GM18520 (cell line): Measurements from ENCODE around the gene LRCH1.

ENCODE experiments used
- ATAC-seq: cut with Tn5 transposase; IDR thresholded peaks from one replicate; pipeline ENCODE4 v1.9.1; 2021; ENCODE audit not compliant: unreplicated experiment

Gene LRCH1

GRCh38 chr13:46561691-46562090 lies 8.7 kb downstream of the LRCH1 start:
- no peak for ATAC-seq

- ATAC-seq = no peak
These were observed 9.2 kb downstream of the LRCH1 start for GRCh38 chr13:46562152-46562551.

DNA sequence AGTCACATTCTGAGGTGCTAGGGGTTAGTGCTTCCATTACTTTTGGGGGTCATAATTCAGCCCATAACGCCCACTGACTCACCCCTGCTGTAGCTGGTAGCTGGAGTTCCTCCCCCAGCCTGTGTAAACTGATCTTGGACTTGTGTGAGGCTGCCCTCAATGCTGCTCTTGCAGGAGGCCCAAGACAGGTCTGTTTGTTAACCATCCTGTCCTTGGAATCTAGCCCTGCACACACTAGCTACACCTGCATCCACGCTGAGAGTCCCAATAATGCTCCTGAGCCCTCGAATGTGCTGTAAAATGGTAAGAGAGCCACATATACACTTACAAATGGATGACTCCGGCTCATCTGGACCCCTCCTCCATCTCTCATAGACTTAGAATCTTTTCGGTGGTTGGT lies 9.6 kb downstream of the LRCH1 start:
- no peak for ATAC-seq

GRCh38 chr13:46565808-46566750 lies 13.1 kb downstream of the LRCH1 start:
- peak; percentile 31 for ATAC-seq

DNA sequence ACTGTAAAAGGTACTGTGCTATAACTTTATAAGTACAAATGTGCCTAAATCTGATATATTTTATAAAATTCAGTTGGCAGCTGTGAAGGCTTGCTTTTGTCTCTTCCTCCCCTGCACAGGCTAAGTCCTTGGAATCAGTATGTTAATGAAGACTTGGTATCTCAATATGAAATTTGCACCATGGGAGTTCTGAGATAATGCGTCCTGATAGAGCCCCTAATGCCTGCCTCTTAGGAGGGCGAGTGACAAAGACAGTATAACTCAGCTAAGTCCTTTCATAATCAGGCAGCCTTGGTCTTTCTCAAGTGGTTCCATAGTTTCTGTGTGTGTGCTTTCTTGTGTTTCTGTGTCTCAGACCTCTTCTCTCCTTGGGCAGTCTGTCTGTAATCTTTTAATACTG lies 14.7 kb downstream of the LRCH1 start:
- no peak for ATAC-seq

DNA sequence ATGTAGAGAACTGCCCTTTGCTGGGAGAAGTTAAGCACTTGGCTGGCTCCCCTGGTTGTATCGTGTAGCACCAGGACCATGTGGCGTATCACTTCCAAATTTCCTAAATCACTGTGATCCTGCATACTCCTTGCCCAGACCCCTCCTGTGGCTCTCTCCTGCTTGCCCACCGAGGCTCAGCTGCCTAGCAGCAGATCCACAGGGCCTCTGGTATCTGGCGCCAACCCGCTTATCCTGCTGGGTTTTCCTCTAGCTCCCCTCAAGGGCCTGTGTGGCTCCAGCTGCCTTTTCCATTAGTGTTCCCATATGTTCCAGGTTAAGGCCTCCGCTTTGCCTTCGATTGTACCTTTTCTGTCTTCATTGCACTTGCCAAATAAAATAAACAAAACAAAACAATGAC lies 16.5 kb downstream of the LRCH1 start:
- ATAC-seq = no peak

DNA sequence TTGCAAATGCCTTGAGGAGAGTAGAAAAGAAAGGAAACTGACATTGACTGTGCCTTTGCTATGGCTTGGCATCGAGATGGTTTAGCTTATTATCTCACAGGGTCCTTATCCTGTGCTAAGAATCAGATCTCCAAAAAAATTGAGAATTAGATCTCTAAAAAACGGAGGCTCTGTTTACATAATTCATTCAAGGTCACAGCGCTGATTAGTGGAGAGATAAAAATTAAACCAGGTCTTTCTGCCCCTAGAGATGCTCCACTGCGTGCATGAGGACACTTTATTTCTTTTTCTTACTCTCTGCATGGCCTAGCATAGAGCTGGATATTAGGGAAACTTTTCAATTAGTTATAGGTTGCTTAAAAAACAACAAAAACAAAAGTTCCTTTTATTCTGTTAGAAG lies 17.3 kb downstream of the LRCH1 start:
- no peak for ATAC-seq

GRCh38 chr13:46571189-46571908 lies 18.4 kb downstream of the LRCH1 start:
- ATAC-seq = peak; percentile 75

DNA sequence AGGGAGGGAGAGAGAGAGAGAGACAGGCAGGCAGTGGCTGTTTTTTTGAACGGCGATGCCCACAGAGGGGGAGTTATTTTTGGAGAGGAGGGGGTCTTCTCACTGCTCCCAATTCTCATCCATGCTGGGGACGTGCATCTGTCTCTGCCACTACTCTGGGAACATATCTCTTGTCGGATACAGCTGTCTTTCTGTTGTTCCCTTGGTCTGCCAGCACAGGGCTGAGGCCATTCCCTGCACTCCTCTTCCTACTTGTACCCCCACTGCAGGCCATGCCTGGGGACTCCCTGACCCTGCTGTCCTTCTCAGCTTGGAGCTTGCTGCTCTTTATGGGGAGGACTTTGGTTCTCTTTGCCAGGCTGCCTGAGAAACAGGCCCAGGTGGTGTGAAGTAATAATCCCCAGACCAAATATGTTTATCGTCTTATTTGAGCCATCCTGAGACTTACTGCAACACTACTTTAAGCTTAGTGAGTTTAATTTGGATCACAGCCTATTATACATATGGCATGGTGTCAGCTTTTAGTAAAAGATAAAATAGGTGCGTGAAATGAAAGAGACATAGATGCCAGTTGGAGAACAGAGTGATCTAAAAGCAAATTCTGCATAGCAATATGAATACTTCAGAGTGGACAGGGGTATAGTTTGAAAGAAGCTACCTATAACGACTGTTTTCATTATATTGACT lies 19.1 kb downstream of the LRCH1 start:
- no peak for ATAC-seq

DNA sequence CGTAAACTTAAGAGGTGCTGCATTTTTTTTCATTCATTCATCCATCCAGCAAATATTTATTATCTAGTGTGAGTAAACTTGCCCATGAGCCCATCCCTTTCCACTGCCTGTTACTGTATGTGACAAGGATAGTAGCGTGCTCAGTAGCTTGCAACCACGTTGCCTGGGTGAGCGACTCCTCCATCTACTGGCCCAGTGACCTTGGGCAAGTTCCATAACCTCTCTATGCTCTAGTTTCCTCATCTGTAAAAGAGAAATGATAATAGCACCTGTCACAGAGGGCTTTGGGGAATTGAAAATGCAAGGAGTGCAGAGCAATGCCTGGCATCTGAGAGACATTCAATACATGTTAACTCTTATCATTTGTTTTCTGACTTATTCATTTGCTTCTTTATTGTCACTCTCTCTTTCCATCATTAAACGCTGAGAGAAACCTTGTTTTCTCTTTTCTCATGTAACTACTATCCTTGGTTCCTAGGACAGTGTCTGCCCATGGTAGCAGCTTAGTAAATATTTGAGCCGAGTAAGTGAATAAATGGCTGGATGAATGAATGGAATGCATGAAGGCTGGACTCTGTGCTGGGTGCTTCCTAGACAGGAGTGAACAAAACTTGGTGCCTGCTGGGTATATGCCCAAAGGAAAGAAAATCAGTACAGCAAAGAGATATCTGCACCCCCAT lies 19.9 kb downstream of the LRCH1 start:
- ATAC-seq = no peak

GRCh38 chr13:46575301-46575771 lies 22.4 kb downstream of the LRCH1 start:
- ATAC-seq = no peak

GRCh38 chr13:46575818-46576221 lies 22.9 kb downstream of the LRCH1 start:
- no peak for ATAC-seq

GRCh38 chr13:46576762-46577161 lies 23.8 kb downstream of the LRCH1 start:
- no peak for ATAC-seq

DNA sequence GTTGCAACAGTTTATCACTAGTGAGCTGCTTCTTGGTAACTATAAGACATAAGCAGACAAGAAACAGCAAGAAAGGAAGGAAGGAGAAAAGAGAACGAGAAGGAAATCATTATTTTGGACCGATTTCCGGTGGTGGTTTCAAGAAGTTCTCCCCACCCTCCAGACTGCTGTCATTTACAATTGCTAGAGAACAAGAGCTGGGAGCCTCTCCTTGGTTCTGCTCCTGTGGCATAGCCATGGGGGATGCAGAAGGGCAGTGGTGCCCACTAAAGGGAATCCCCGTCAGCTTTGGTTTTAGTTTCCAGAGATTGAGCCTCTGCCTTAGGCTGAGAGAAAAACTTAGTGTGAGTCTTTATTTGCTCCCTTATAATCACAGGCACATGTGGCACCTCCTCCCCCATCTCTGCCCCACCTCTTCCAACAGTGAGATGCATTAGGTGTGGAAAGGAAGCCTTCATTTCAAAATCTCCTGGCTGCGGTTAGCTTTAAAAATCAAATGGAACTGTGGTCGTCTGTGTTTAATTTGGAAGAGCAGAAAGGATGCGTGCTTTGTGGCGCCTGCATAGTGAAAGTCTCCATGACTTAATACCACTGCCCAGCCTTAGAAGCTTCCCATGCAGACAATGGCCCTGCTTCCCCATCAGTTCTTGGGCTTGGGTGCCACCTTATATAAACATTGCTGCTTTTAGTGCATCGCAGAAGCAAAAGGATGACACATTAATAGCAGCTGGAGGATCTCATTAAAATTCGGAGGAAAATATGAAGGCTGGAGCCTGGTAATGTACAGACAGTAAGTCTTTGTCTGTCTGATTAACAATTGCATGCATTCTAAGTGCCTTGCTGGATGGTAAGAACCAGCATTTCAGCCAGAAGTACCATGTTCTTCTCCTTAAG lies 25.0 kb downstream of the LRCH1 start:
- peak; percentile 3 for ATAC-seq

DNA sequence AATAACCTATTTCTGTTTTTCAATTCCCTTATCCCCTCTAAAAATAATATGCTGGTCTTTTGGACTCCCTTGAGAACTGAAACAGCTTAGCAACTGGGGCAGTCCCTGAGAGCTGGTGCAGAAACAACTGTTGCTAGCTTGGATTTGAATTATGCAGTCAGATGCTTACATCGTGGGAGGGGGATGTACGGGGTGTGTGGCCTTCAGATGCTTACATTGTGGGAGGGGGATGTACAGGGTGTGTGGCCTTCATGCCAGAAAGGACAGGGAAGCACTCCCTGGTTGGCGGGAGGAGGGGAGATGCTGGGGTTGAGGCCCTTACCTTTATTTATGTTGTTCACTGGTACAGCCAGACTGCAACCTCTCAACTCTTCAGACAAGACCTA lies 25.6 kb downstream of the LRCH1 start:
- peak; percentile 38 for ATAC-seq

DNA sequence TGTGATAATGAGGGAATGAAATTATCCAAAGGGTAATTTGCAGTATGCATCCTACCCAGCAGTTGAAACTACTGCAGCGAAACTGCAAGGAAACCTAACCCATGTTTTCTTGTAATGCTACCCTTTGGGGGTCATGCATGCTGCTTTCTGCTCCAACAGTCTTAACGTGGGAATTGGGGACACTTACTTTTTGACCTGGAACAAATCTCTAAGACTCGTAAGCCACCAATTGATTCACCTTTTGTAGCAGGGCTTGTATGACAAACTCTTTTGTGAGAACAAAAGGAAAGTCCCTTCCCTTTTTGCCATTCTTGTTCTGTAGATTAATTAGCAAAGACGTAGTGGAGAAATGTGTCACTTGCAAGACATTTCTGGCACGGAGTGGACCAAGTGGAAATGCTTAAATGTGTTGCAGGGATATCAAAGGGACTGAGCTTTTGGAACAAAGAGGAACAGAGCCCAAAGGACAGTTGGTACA lies 27.4 kb downstream of the LRCH1 start:
- ATAC-seq = no peak

- ATAC-seq = no peak
These were observed 29.2 kb downstream of the LRCH1 start for GRCh38 chr13:46582190-46582589.

GRCh38 chr13:46586751-46587514 lies 34.0 kb downstream of the LRCH1 start:
- ATAC-seq = no peak

GRCh38 chr13:46587807-46588418 lies 34.9 kb downstream of the LRCH1 start:
- peak; percentile 61 for ATAC-seq
